Tibial artery (tissue), 4 donors: Measurements from ENCODE around the gene DDI2.
"Not testable (repeated sequence)": the region's sequence is repeated elsewhere in the genome, so short reads cannot be mapped to it uniquely, and the experiment has no call there.

ENCODE experiments used
- DNase-seq, 2 donors: peaks; one replicate each; pipeline ENCODE4 v3.0.0-alpha.2; 2019
- H3K27ac ChIP-seq, 2 donors: fragments of 200-600 bp; sonication (generic) in 1 of 2; 1 replicate in 1 of 2; 2 replicates in 1 of 2; pipeline ENCODE4 v1.5.1; 2018 to 2019; ENCODE audit warnings: mild to moderate bottlenecking in 1 of 2
- H3K27me3 ChIP-seq, 2 donors: fragments of 200-600 bp; sonication (generic) in 1 of 2; one replicate each; pipeline versions ENCODE4 v1.5.1 to v1.6.0; 2016 to 2019
- H3K36me3 ChIP-seq, 3 donors: fragments of 200-600 bp; sonication (generic) in 2 of 3; one replicate each; pipeline ENCODE4 v1.5.1; 2016 to 2019; ENCODE audit warnings: mild to moderate bottlenecking in 2 of 3
- H3K4me1 ChIP-seq, 4 donors: fragments of 200-600 bp; sonication (generic) in 2 of 4; 1 replicate in 3 of 4; 2 replicates in 1 of 4; pipeline ENCODE4 v1.5.1; 2016 to 2019
- H3K4me3 ChIP-seq, 2 donors: fragments of 200-600 bp; sonication (generic) in 1 of 2; 1 replicate in 1 of 2; 2 replicates in 1 of 2; pipeline ENCODE4 v1.5.1; 2018 to 2019; ENCODE audit warnings: mild to moderate bottlenecking in 2 of 2
- H3K9me3 ChIP-seq, 3 donors: fragments of 200-600 bp; sonication (generic) in 1 of 3; one replicate each; pipeline ENCODE4 v1.5.1; 2016 to 2019
- CTCF ChIP-seq, 2 experiments: fragments of 200-600 bp in 1 of 2; fragments of 450-650 bp in 1 of 2; IDR thresholded peaks; one replicate each; pipeline ENCODE4 v1.5.1; 2017 to 2019; ENCODE audit warnings: antibody characterized with exemption in 2 of 2, mild to moderate bottlenecking in 1 of 2, moderate library complexity in 1 of 2
- intact Hi-C: fragments of 100-400 bp; cut with DNase I; formaldehyde crosslinking; loops from one replicate; pipeline ENCODE4 v1.15.0; 2023; ENCODE audit warnings: low total_unique reads

DDI2 gene

GRCh38 chr1:15692121-15692682 is 74.9 kb downstream of the DDI2 start:
- H3K4me3 ChIP-seq: no peak overlapping the region
- H3K4me1 ChIP-seq: peaks cover 0 to 44% (median 26%) of the 10 kb centered on the region in 4 donors
- TF ChIP-seq CTCF (IDR thresholded peaks at IDR 0.05): no peak
- no peaks in the 10 kb centered on the region for H3K9me3 ChIP-seq
- H3K27ac ChIP-seq: no peak overlapping the region
- H3K36me3 ChIP-seq: peaks cover 0 to 6% (median 0%) of the 10 kb centered on the region in 3 donors
- DNase-seq: no peak
- intact Hi-C loops: no loop called here
- no peaks in the 10 kb centered on the region for H3K27me3 ChIP-seq

- Histone ChIP-seq H3K4me3 (no peak overlapping the region), H3K9me3 (no peaks in the 10 kb centered on the region), H3K27ac (no peak overlapping the region), H3K4me1 (peaks cover 0 to 55% (median 28%) of the 10 kb centered on the region in 4 donors), H3K27me3 (no peaks in the 10 kb centered on the region), H3K36me3 (peaks cover 0 to 6% (median 0%) of the 10 kb centered on the region in 3 donors)
- DNase-seq: no peak
- intact Hi-C loops: no loop called here
- no peak for TF ChIP-seq CTCF (IDR thresholded peaks at IDR 0.05)
Measured at GRCh38 chr1:15693371-15693770, 76.1 kb downstream of the DDI2 start.

- peaks cover 0 to 61% (median 23%) of the 10 kb centered on the region in 4 donors for H3K4me1 ChIP-seq
- no peaks in the 10 kb centered on the region for H3K27me3 ChIP-seq
- no peaks in the 10 kb centered on the region for H3K9me3 ChIP-seq
- peak overlapping the region; percentile 20 to 43 for H3K27ac ChIP-seq
- intact Hi-C loops: no loop called here
- no peak for TF ChIP-seq CTCF (IDR thresholded peaks at IDR 0.05)
- H3K36me3 ChIP-seq: peaks cover 0 to 6% (median 0%) of the 10 kb centered on the region in 3 donors
- peak in 1 of 2 donors; percentile 48 for DNase-seq
- no peak overlapping the region for H3K4me3 ChIP-seq
Measured at GRCh38 chr1:15696956-15697521, 79.8 kb downstream of the DDI2 start.

GRCh38 chr1:15698201-15698600 is 80.9 kb downstream of the DDI2 start:
- H3K4me1 ChIP-seq: peaks cover 0 to 61% (median 28%) of the 10 kb centered on the region in 4 donors
- peaks cover 0 to 6% (median 0%) of the 10 kb centered on the region in 3 donors for H3K36me3 ChIP-seq
- intact Hi-C loops: no loop called here
- no peaks in the 10 kb centered on the region for H3K9me3 ChIP-seq
- H3K27ac ChIP-seq: no peak overlapping the region
- H3K4me3 ChIP-seq: no peak overlapping the region
- no peak for DNase-seq
- no peak for TF ChIP-seq CTCF (IDR thresholded peaks at IDR 0.05)
- no peaks in the 10 kb centered on the region for H3K27me3 ChIP-seq

- H3K27me3 ChIP-seq, H3K4me3 ChIP-seq, intact Hi-C loops, H3K9me3 ChIP-seq, H3K27ac ChIP-seq, DNase-seq, H3K36me3 ChIP-seq: not testable (repeated sequence)
- H3K4me1 ChIP-seq: peaks cover 0 to 62% (median 38%) of the 10 kb centered on the region in 4 donors
Measured at GRCh38 chr1:15699321-15699720, 82.1 kb downstream of the DDI2 start.

GRCh38 chr1:15700508-15700907 is 83.2 kb downstream of the DDI2 start:
- Histone ChIP-seq H3K4me3 (no peak overlapping the region), H3K36me3 (peaks cover 0 to 9% (median 0%) of the 10 kb centered on the region in 3 donors), H3K27me3 (no peaks in the 10 kb centered on the region), H3K27ac (peak overlapping the region in 1 of 2 donors; percentile 28), H3K9me3 (no peaks in the 10 kb centered on the region), H3K4me1 (peaks cover 0 to 74% (median 47%) of the 10 kb centered on the region in 4 donors)
- DNase-seq: no peak
- TF ChIP-seq CTCF (IDR thresholded peaks at IDR 0.05): no peak
- intact Hi-C loops: no loop called here
